K562 (cell line): Measurements from ENCODE around the gene HOXD12. TPM values are rescaled to one million over a fixed set of nuclear protein-coding genes. Genes with fewer than 3 reads are reported as not detected.

Experiments
- ATAC-seq: fragments of 200-7000 bp; cut with Tn5 transposase; 3 replicates; pipeline ENCODE4 v1.9.1; 2020; ENCODE audit warnings: moderate library complexity
- BruUV-seq: library from RNA; stranded (reverse); fragments of 400-500 nt; replicated peaks from 2 replicates; lab custom pipeline; 2021; lab: Mats Ljungman, UMichigan
- CTCF ChIA-PET: fragments of 300-600 bp; formaldehyde crosslinking; extraction: SDS; loops from one replicate; lab custom pipeline; 2021; ENCODE audit warnings: low intra/inter-chr PET ratio; lab: Yijun Ruan, JAX
- POLR2A ChIA-PET: fragments of 300-600, 350-650 bp; sonication (Branson Sonifier 250); formaldehyde crosslinking; extraction: SDS; loops from one replicate; lab custom pipeline; 2021; ENCODE audit warnings: antibody characterized with exemption, inconsistent platforms; lab: Yijun Ruan, JAX
- DNase-seq, 4 experiments: peaks; one replicate each; pipeline versions ENCODE4 v3.0.0 to v3.0.0-alpha.2; 2011 to 2018; ENCODE audit warnings: low spot score in 3 of 4, mixed read lengths in 3 of 4; ENCODE audit errors: extremely low read depth in 1 of 4
- FAIRE-seq: peaks from 2 replicates; lab custom pipeline; 2011; peaks lifted over from hg19 to GRCh38; lab: Jason Lieb, UNC
- H2AFZ ChIP-seq: 2 replicates; pipeline ENCODE4 v1.6.0; 2011; ENCODE audit warnings: low read depth, low read length, control low read depth, inconsistent platforms
- H3K27ac ChIP-seq: fragments of 200-600 bp; 3 replicates; pipeline ENCODE4 v1.8.0; 2011; ENCODE audit warnings: low read depth, mild to moderate bottlenecking, control low read depth, inconsistent platforms, low read length, moderate library complexity, mixed read lengths; ENCODE audit errors: extremely low read depth
- H3K27me3 ChIP-seq, 2 experiments: fragments of 300-600 bp in 1 of 2; 2 replicates in 1 of 2; 3 replicates in 1 of 2; pipeline versions ENCODE4 v1.6.0 to v1.8.0; 2011; ENCODE audit warnings: inconsistent platforms in 2 of 2, low read length in 2 of 2, mild to moderate bottlenecking in 1 of 2, mixed read lengths in 1 of 2, moderate library complexity in 1 of 2; ENCODE audit not compliant: control insufficient read depth in 2 of 2, insufficient read depth in 2 of 2
- H3K36me3 ChIP-seq: fragments of 300-600 bp; 3 replicates; pipeline ENCODE4 v1.8.0; 2011; ENCODE audit warnings: mild to moderate bottlenecking, low read length, inconsistent platforms; ENCODE audit not compliant: control insufficient read depth, insufficient read depth
- H3K4me1 ChIP-seq, 2 experiments: fragments of 200-600 bp in 1 of 2; replicated peaks in 1 of 2; 2 replicates in 1 of 2; 3 replicates in 1 of 2; pipeline versions ENCODE4 v1.5.1 to v1.8.0; 2011; ENCODE audit warnings: inconsistent platforms in 2 of 2, low read length in 2 of 2, mild to moderate bottlenecking in 1 of 2, mixed read lengths in 1 of 2, moderate library complexity in 1 of 2; ENCODE audit not compliant: control insufficient read depth in 2 of 2, insufficient read depth in 2 of 2
- H3K4me2 ChIP-seq: 2 replicates; pipeline ENCODE4 v1.6.1; 2011; ENCODE audit warnings: low read length, control low read depth, inconsistent platforms, mixed read lengths; ENCODE audit not compliant: insufficient read depth
- H3K4me3 ChIP-seq: fragments of 200-600 bp; sonication (generic), shearing (Covaris generic); 2 replicates; pipeline ENCODE4 v1.5.1; 2016; ENCODE audit warnings: control low read depth, inconsistent platforms
- H3K79me2 ChIP-seq: fragments of 200-600 bp; 3 replicates; pipeline ENCODE4 v1.8.0; 2011; ENCODE audit warnings: low read length, inconsistent platforms; ENCODE audit not compliant: control insufficient read depth, insufficient read depth
- H3K9ac ChIP-seq, 2 experiments: 2 replicates each; pipeline versions ENCODE4 v1.6.0 to v1.6.1; 2011; ENCODE audit warnings: low read depth in 2 of 2, low read length in 2 of 2, control low read depth in 1 of 2, inconsistent platforms in 1 of 2, mild to moderate bottlenecking in 1 of 2, mixed read lengths in 1 of 2; ENCODE audit not compliant: insufficient read depth in 1 of 2
- H3K9me1 ChIP-seq: one replicate; pipeline ENCODE4 v1.6.0; 2011; ENCODE audit warnings: inconsistent platforms, mild to moderate bottlenecking, low read length, moderate library complexity; ENCODE audit not compliant: control insufficient read depth, insufficient read depth
- H3K9me3 ChIP-seq: replicated peaks from 2 replicates; pipeline ENCODE4 v1.5.1; 2011; ENCODE audit warnings: low read depth, low read length, inconsistent platforms; ENCODE audit not compliant: control insufficient read depth, insufficient read depth
- H4K20me1 ChIP-seq: replicated peaks from 2 replicates; pipeline ENCODE4 v1.6.1; 2011; ENCODE audit warnings: low read length, inconsistent platforms, mixed read lengths; ENCODE audit not compliant: control insufficient read depth, insufficient read depth
- KDM4B ChIP-seq, 2 experiments: fragments of 450-650 bp in 1 of 2; sonication (generic) in 1 of 2; IDR thresholded peaks; 2 replicates each; pipeline ENCODE4 v1.6.1; 2016 to 2017; ENCODE audit warnings: borderline replicate concordance in 2 of 2, antibody characterized with exemption in 1 of 2, low read depth in 1 of 2, mild to moderate bottlenecking in 1 of 2
- NR2C1 ChIP-seq, 2 experiments: fragments of 450-650 bp; IDR thresholded peaks; 2 replicates each; pipeline ENCODE4 v1.6.1; 2017; ENCODE audit warnings: mild to moderate bottlenecking in 2 of 2, antibody characterized with exemption in 1 of 2, inconsistent platforms in 1 of 2, missing compliant biosample characterization in 1 of 2, missing genetic modification characterization in 1 of 2
- SMARCA5 ChIP-seq: fragments of 450-650 bp; IDR thresholded peaks from 2 replicates; pipeline ENCODE4 v1.6.1; 2016
- SNIP1 ChIP-seq: fragments of 450-650 bp; IDR thresholded peaks from 2 replicates; pipeline ENCODE4 v1.7.1; 2017; ENCODE audit warnings: low read depth, mild to moderate bottlenecking
- ZNF121 ChIP-seq: sonication (generic); formaldehyde crosslinking; conservative IDR thresholded peaks from 2 replicates; pipeline ENCODE4 v1.8.0; 2022; ENCODE audit warnings: missing genetic modification reagents
- ZNF24 ChIP-seq: fragments of 450-650 bp; IDR thresholded peaks from 2 replicates; pipeline ENCODE4 v1.6.1; 2016
- ZNF644 ChIP-seq: fragments of 200-800 bp; sonication (Bioruptor generic); IDR thresholded peaks from 2 replicates; pipeline ENCODE4 v1.6.1; 2016; ENCODE audit warnings: low read depth, missing genetic modification characterization, missing compliant biosample characterization
- WGBS: fragments of 100-300 bp; shearing (Covaris generic); methylation state at CpG from one replicate; pipeline ENCODE4 v1.1.6; 2016; ENCODE audit warnings: low coverage, mixed read lengths; ENCODE audit not compliant: insufficient coverage; ENCODE audit errors: missing lambda C conversion rate; 5-methylcytosine and 5-hydroxymethylcytosine counted together
- in situ Hi-C: fragments of 300-500 bp; cut with MboI; formaldehyde crosslinking; loops from 4 replicates; pipeline ENCODE4 v1.15.0; 2018; ENCODE audit warnings: inconsistent platforms, mixed read lengths
- intact Hi-C: fragments of 100-400 bp; cut with micrococcal nuclease; formaldehyde crosslinking; loops from 2 replicates; pipeline ENCODE4 v1.14.2; 2022
- polyA plus RNA-seq, 8 experiments: library from polyadenylated mRNA; depleted of rRNA in 4 of 8; stranded (reverse) in 5 of 8; unstranded in 3 of 8; fragments of >200 nt; fragmentation: Nextera tagmentation in 2 of 8; fragmentation: Illumina TruSeq in 1 of 8; extraction: Ambion mirVana in 2 of 8; extraction: Trizol in 1 of 8; gene quantifications; 2 replicates each; pipeline versions ENCODE4 v1.2.1 to v1.2.3, GENCODE V29; 2011 to 2014; ENCODE audit warnings: inconsistent platforms in 1 of 8, missing spikeins in 1 of 8
- total RNA-seq, 7 experiments: library from RNA; depleted of rRNA in 6 of 7; stranded (reverse); fragments of >200 nt in 6 of 7; fragmentation: Illumina TruSeq in 2 of 7; extraction: Trizol in 2 of 7; gene quantifications; 2 replicates each; pipeline versions ENCODE4 v1.2.1 to v1.2.3, GENCODE V29; 2011 to 2021; ENCODE audit warnings: low replicate concordance in 1 of 7
- TF ChIP-seq, protein P1 (sequence below): fragments of 250-450 bp; sonication (Bioruptor Pico); IDR thresholded peaks from 2 replicates; pipeline ENCODE4 v1.6.1; 2021; ENCODE audit warnings: mild to moderate bottlenecking

The HOXD12 gene
- total and polyA plus RNA-seq, 9 of the 15 experiments (the other 6 are each of a cell fraction or from before 2014, with no cell fraction given) = not detected

DNA sequence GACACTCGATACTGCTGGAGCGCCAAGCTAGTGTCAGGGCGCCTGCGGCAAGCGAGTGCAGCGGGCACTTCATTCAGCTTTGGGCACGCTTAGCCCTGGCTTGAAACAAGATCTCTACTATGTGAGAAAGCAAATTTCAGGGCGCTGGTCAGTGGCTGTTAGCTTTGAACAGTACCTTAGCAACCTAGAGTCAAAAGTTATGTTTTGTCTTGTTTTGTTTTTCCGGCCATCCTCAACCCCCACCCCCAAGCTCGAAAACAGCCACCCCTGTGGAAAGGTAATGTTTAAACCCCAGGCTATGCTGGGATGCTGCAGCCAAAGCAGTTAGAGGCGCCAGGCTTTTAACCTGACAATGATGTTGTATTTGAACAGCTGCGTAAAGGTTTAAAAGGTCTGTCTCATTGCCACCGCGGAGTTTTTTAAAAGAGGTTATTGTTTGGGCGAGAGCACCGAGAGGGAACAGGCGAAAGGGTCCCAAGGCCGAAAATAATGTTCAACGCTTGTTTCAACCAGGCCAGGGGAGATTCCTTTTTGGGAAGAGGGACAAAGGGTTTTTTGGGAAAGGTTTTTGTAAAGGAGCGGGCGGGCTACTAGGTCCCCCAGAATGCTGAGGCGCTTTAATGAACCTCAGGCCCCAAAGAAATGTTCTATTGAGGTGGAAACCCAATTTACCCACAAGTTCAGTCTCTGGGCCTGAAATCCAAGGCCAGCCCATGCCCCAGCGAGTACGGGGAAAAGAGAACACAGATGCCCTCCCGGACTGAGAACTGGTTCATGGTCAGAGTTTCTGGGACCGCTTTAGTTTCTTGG is 14.7 kb downstream of the HOXD12 start (continued):
- no peak for TF ChIP-seq NR2C1 (IDR thresholded peaks at IDR 0.05)
- TF ChIP-seq NR2C1 (tag; IDR thresholded peaks at IDR 0.05) = no peak

DNA sequence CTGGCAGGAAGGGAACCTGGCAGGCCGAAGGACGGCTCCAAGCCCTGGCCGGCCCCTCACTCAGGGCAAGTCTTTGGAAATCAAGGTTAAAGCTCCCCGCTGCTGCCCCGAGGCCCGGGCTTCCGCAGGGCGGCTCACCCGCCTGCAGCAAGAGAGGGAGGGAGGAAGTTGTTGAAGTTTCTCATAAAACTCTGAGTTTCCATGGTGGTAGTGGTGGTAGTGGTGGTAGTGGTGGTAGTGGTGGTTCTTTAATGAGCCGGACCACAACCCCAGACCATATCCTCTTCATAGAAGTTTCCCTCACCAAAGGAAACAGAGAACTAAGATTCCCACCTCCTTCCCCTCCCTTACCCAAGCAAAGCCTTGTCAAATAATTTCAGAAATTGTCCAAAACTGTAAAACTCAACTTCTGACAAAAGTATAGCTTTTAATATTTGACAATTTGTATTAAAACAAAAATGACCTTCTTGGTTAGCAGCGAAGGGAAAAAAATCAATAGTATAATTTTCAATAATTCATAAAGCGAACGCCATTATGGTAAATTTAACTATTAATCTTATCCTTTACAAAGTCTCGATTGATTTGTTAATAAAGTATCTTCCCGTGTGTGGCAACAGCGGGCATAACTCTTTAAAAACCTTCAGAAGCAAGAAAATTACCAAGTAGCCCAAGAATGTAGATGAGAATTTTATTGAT is 15.5 kb downstream of the HOXD12 start:
- TF ChIP-seq SMARCA5 = no peak
- no peak for TF ChIP-seq ZNF121
- TF ChIP-seq, protein P1, sequence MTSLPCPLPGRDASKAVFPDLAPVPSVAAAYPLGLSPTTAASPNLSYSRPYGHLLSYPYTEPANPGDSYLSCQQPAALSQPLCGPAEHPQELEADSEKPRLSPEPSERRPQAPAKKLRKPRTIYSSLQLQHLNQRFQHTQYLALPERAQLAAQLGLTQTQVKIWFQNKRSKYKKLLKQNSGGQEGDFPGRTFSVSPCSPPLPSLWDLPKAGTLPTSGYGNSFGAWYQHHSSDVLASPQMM (CRISPR knock-in tag) = no peak
- TF ChIP-seq ZNF24 = no peak
- no peak for TF ChIP-seq ZNF644 (tag)
- no peak for TF ChIP-seq KDM4B (IDR thresholded peaks at IDR 0.05; ENCODE audit: borderline replicate concordance in 2 of 2, low read depth in 1 of 2)
- TF ChIP-seq SNIP1 = no peak
- POLR2A ChIA-PET = no interaction called here
- intact Hi-C loops (no loop called here), in situ Hi-C loops (no loop called here)
- Histone ChIP-seq H3K4me1 (peaks cover 0 to 19% of the 10 kb centered on the region in 2 experiments; a peak in 1 of 5 replicates), H3K27ac (no peak overlapping the region), H3K4me2 (no peak overlapping the region), H3K27me3 (peaks cover 65 to 73% of the 10 kb centered on the region in 2 experiments), H3K9ac (no peak overlapping the region), H3K9me1 (no peaks in the 10 kb centered on the region), H4K20me1 (no peaks in the 10 kb centered on the region; the same call in 1 of the 2 replicates), H3K36me3 (no peaks in the 10 kb centered on the region), H3K4me3 (no peak overlapping the region), H3K79me2 (no peaks in the 10 kb centered on the region), H3K9me3 (no peaks in the 10 kb centered on the region), H2AFZ (no peak overlapping the region)
- no TSS peak for BruUV-seq
- DNase-seq = no peak
- no peak for FAIRE-seq
- ATAC-seq = no peak
- CTCF ChIA-PET = no interaction called here
- under 1% methylated on average over 16 of the region's 16 CpGs for WGBS
